Fibroblast of the conjunctiva (primary cell): ENCODE results near the gene POLR2F.
"Not testable (repeated sequence)": the region's sequence is repeated elsewhere in the genome, so short reads cannot be mapped to it uniquely, and the experiment has no call there.

Experiments used
- DNase-seq: peaks from one replicate; pipeline ENCODE4 v3.0.0-alpha.2; 2010; ENCODE audit warnings: low read depth

POLR2F gene

DNA sequence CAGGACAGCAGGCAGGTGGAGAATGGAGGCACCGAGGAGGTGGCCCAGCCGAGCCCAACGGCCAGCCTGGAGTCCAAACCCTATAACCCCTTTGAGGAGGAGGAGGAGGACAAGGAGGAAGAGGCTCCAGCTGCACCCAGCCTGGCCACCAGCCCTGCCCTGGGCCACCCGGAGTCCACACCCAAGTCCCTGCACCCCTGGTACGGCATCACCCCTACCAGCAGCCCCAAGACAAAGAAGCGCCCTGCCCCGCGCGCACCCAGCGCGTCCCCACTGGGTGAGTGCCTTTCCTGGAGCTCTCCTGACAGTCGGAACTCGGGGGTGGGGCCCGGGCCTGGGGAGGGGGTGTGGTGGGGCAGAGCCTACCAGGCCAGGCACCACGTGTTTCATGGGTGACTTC is 27.7 kb upstream of the POLR2F start:
- DNase-seq, result no peak

DNA sequence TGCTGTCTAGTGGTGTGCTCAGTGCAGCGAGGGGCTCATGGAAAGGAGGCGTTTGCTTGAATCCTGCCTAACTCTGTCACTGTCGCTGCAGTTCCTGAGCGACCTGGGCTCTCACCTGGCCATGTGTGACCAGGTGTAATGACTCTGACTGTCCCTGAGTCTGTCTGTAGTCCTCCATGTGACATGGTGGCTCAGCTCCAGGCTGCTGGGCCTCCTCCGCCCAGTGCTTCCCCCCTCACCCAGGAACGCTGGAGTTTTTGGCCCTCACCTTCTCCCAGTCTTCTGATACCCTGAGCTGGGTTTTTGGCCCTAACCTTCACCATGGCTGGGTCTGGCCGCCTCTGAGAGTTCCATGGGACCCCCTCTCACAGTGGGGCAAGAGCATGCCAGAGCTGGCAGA is 27.1 kb upstream of the POLR2F start:
- DNase-seq, result no peak

DNA sequence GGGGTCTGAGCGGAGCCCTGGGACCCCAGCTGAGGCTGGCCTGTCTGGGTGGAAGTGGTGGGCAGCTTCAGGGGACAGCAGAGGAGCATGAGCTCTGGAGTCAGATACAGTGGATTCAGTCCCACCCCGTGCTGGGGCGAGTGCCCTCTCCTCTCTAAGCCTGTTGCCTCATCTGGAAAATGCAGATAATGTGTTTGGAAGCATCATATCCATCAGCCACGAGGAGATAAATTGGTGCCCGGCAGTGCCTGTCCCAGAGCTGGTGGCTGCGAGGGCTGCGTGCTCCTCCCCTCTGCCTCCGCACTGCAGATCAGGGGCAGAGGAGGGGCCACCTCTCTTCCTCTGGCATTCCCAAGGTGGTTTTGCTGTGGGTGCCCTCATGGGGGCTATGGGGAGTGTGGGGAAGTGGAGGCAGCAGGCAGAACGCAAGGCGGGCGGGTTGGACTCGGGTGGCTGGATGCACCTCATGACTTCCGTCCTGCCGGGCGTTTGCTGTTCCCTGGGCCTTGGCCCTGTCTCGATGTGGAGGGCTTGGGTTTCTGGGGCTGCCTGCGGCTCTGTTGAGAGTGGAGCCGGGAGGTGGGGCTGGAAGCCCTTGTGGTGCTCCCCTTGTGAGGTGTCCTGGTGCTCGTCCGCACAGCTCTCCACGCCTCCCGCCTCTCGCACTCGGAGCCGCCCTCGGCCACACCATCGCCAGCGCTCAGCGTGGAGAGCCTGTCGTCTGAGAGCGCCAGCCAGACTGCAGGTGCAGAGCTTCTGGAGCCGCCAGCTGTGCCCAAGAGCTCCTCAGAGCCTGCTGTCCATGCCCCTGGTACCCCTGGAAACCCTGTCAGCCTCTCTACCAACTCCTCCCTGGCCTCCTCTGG is 26.5 kb upstream of the POLR2F start:
- DNase-seq, result no peak

DNA sequence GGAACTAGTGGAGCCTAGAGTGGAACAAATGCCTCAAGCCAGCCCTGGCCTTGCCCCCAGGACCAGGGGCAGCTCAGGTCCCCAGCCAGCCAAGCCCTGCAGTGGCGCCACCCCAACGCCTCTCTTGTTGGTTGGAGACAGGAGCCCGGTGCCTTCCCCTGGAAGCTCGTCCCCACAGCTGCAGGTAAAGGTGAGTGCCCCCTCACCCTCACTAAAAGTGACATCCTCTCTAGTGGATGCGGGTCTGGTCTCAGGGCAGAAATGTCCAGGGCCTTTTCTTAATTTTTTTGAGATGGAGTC is 25.9 kb upstream of the POLR2F start:
- DNase-seq, result no peak

DNA sequence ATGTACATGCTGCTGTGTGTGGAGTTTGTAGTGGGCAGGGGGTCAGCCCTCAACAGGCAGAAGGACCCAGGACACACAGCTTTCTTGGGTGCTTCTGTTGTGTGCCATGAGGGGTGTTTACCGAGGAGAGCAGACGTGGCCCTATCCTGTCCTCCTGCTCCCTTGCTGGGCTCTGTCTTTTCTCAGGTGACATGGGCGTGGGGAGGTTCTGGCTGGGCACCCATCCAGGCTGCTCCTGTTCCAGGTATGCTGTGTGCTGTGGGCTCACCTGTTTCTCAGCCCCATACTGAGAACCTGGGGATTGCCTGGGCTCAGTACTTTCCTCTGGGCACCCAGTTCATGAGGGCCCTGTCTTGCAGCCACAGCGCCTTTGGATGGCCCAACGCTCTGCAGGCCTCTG is 24.1 kb upstream of the POLR2F start:
- DNase-seq, result no peak

DNA sequence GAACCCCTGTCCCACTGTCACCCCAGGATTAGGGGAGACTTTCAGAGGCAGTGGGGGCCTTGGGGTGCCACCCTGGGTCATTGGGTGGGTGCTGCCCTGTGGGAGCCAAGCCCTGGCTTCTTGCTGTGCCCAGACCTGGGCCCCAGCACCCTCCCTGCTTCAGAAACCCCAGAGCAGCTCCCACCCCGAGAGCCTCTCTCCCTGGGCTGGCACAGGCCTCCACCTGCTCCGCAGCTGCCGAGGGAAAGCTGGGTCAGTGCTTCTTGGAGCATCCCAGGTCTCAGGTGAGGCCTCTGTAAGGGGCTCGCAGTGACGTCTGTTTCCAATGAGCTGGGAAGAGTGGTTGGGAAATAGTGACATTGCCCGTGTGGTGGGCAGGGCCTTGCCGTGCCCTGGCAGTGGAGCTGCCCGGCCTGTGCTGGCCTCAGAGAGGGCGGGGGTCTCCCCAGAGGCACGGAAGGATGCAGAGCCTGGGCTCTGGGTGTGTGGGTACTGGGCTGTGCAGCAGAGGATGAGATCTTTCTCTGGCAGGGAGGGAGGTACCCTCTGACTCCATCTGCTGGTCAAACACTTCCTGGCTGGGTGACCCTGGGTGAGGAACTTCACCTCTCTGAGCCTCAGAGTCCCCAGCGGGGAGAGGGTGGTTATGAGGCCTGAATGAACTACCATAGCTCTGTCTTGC is 23.1 kb upstream of the POLR2F start:
- DNase-seq, result peak; percentile 22

DNA sequence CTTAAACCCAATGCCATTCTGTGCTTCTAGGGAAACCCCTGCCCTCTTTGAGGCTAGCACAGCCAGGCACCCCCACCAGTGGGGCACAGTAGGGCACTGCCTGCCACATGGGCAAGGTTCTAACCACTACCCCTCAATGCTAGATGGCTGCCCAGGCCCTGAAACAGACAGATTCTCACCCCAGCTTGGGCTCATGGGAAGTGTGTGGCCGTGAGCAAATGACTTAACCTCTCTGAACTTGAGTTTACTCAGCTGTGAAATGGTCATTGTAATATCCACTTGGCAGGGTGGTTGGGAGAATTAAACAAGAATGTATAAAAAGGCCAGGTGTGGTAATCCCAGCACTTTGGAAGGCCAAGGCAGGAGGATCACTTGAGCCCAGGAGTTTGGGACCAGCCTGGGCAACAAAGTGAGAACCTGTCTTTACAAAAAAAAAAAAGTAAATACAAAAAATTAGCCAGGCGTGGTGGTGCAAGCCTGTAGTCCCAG is 22.5 kb upstream of the POLR2F start:
- DNase-seq, result no peak

DNA sequence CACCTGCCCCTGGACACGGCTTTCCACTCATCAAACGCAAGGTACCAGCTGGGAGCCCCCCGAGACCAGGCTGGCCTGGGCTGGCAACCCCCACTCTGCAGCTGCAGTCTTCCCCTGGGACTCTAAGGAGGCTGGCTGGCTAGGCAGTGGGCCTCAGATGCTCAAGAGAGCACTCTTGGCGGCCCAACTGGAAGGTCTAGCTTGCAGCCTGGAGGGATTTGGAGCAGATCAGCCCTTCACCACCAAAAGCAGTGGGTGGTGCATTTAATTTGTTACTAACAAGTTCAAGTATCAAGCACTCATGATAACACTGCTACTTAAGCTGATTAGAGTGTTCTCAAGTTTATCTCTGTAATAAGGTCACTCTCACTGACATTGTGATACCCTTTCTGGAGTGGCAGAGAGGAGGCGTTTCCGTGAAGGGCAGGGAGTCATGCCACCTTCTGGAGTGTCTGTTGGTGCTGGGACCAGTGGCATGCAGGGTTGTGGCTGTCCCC is 21.6 kb upstream of the POLR2F start:
- no peak for DNase-seq

DNA sequence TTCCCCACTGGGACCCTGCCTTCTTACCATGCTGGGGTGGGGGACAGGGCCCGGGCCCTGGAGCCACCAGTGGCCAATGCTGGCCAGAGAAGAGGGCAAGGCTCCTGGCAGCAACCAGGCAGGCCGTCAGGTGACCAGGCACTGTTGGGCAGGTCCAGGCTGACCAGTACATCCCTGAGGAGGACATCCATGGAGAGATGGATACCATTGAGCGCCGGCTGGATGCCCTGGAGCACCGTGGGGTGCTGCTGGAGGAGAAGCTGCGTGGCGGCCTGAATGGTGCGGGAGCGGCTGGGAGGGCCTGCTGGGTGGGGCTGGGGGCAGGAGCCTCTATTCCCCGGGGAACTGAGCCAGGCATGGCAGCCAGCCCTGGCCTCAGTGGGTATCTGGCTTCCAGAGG is 21.1 kb upstream of the POLR2F start:
- DNase-seq, result no peak

DNA sequence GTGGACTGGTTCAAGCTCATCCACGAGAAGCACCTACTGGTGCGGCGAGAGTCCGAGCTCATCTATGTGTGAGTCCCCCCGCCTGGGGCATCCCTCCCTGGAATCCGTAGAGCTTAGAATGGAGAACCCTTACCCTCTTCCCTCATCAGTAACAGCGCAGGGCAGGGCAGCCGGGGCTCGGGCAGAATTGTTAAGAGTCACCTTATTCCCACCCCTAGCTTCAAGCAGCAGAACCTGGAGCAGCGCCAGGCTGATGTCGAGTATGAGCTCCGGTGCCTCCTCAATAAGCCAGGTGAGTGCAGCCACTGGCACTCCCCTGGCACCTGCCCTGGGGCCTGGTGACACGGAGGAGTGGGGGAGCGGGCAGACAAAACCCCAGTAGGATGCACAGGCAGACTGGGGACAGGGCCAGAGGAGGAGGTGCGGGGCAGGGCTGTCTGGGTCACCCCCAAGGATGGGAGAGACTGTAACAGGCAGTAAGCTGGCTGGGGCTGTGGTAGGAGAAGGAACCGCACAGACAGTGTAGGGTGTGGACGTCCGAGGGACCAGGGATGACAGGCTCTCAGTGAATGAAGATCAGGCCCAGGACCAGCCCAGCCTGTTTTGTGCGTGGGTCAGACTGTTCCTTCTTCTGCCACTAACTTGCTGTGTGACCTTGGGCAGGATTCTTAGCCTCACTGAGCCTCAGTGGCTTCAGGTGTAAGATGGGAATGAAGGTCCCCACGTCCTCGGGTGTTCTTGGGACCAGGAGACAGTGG is 20.5 kb upstream of the POLR2F start:
- DNase-seq, result no peak

DNA sequence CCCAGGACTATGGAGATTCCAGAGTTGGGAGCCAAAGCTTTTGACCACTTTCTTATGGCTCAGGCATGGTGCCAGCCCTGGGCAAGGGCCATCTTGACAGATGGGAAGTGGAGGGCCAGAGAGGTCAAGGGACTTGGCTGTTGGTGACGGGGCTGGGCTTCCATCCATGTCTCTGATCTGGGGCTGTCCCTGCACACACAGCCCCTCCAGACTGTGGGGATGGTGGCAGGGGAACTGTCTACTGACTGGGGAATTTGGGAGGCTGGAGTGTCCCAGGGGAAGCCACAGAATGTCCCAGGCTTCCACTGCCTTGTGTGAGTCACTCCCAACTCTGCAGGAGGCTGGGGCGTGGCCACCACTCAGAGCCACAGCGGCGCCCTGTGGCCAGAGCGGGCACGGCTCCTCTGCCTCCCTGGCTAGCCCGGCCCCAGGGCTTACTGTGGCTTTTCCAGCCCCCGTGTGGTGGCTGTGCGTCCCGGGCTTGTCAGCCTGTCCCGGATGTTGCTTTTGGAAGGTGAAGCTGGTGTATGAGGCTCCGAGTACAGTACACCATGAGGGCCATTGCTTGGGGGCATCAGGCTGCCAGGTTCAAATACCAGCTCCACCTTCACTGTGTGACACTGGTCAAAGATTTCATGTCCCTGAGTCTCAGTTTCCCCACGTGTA is 19.7 kb upstream of the POLR2F start:
- peak; percentile 88 for DNase-seq

DNA sequence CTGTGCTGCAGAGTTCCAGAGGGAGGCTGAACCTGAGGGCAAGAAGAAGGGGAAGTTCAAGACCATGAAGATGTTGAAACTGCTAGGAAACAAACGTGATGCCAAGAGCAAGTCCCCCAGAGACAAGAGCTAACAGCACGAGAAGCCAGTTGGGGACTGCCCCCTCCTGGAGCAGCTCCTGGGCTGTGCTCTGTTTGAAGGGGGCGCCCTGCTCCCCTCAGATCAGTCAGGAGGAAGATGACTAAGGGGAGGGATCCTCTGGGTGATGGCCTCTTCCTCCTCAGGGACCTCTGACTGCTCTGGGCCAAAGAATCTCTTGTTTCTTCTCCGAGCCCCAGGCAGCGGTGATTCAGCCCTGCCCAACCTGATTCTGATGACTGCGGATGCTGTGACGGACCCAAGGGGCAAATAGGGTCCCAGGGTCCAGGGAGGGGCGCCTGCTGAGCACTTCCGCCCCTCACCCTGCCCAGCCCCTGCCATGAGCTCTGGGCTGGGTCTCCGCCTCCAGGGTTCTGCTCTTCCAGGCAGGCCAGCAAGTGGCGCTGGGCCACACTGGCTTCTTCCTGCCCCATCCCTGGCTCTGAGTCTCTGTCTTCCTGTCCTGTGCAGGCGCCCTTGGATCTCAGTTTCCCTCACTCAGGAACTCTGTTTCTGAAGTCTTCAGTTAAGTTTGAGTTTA is 12.7 kb upstream of the POLR2F start:
- DNase-seq, result peak; percentile 47

DNA sequence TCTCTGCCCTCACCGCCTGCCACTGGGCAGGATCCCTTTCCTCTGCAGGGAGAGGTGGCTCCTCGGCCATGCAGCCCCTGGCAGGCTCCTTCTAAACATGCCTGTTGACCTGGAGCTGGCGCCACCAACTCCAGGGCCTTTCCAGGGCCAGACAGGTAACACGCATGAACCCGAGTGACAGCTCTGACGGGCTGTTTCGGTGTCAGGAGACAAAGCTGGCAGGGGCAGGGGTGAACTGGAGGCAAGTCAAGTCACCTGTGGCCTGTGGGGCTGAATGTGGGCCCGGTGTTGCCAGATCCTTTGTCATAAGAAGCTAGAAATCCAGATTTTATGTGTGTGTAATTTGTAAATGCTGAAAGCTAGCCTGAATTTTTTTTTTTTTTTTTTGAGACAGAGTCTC is 11.4 kb upstream of the POLR2F start:
- no peak for DNase-seq

DNA sequence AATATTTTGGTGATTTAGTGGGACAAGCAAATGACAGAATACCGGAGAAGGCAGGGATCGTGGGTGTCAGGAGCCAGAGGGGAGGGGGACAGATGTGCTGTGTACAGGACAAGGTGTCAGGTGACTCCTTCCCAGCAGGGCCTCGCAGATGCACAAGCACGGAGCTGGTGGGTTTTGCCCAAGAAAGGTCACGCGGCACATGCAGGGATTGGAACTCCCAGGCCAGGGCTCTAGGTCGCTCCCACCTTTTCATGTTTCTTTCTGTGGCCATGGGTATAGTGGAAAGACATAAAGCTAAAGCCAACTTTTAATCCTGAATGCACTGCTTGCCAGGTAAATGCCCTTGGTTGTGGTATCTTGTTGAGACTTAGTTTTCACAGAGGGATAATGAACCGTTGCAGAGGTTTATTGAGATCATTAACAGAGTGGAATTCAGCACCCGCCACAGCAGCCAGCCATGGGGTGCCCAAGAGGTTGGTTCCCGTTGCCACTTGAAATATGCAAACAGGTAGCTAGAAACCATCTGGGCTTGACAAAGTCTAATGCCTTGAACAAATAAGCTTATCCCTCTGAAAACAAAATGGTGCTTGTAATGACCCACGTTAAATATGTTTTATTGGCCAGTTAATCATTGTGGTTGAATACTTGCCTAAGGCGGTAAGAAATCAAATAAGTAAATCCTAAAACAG is 10.2 kb upstream of the POLR2F start:
- no peak for DNase-seq

DNA sequence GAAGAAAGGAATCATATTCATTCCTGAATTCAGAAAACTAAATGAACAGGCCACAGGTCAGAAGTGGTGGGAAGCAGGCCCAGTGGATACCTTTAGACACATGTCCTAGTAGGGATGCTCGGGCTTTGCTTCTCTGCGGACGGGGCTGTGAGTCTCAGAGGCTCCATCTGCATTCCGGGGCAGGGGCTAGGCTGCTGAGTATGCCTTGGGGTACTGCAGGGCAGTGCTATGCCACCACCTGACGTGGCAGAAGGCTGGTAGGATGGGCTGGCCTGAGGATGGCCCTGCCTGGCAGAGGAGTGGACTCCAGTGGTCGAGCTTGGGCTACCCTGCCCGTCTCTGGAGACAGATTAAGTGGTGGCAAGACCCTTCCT is 9.7 kb upstream of the POLR2F start:
- no peak for DNase-seq

DNA sequence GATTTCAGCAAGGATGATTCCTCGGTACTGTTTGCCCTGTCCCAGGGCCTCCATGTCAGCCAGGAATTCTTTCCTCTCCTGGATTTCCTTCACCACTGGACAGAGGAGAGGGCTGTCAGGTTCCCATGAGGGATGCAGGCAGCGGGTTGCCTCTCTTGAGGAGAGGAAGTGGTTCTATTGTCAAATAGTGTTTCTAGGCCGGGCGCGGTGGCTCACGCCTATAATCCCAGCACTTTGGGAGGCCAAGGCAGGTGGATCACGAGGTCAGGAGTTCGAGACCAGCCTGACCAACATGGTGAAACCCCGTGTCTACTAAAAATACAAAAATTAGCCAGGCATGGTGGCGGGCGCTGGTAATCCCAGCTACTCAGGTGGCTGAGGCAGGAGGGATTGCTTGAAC is 9.1 kb upstream of the POLR2F start:
- DNase-seq, result not testable (repeated sequence)

DNA sequence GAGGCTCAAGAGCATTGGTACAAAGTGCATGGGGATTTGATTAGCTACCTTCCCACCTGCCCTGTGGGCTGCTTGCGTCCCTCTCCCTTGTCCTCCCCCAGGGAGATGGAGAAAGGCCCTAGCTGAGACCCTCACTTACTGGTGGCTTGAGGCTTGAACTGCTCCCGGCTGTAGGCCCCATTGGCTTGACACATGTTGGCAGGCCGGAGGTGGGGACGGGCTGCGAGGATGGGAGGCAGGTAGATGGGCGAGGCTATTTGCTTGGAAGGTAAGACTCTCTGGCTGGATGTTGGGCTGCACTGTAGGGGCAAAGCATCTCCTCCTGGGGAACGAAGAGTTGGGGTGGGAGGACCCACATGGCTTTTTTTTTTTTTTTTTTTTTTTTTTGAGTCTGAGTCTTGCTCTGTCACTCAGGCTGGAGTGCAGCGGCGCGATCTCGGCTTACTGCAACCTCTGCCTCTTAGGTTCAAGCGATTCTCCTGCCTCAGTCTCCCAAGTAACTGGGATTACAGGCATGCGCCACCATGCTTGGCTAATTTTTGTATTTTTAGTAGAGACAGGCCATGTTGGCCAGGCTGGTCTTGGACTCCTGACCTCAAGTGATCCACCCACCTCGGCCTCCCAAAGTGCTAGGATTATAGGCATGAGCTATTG is 6.2 kb upstream of the POLR2F start:
- DNase-seq, result not testable (repeated sequence)

DNA sequence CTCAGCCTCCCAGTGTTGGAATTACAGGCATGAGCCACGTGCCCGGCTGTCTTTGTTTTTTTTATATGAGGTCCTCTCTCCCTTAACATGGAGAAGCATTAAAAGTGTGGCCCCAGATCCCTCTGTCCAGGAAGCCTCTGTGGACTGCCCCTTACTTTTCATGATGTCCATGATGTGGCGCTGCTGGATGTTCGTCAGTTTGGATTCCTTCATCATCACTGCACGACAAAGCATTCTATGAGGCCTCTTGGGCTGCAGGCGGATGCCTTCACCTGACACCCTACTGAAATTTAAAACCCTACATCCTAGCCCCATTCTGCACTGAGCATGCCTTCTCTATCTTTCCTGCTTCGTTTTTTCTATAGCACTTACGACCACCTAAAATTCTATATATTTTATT is 2.2 kb upstream of the POLR2F start:
- DNase-seq, result no peak

DNA sequence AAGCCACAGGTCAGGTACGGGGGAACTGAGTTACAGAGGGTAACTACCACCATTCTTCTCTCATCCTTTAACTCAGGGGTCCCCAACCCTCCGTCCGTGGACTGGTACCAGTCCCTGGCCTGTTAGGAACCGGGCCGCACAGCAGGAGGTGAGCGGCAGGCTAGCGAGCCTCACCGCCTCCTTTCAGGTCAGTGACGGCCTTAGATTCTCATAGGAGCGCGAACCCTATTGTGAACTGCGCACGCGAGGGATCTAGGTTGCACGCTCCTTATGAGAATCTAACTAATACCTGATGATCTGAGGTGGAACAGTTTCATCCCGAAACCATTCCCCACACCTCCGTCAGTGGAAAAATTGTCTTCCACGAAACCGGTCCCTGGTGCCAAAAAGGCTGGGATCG is 870 bp upstream of the POLR2F start:
- DNase-seq, result not testable (repeated sequence)

DNA sequence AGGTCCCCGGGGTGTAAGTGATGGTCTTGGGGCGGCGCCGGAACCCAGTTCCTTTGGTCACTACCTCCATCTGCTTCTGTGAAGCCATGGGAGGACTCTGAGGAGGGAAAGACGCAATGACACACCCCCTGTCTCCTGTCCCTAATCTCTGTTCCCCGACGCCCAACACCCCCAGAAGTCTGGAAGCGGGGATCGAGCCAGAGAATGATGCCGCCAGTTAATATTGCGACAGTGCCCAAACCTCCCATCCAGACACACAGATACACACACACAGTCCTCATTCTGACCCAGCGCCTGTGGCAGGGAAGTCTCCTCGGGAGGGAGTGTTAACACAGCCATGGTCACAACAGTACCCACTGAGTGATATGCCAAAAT is 450 bp upstream of the POLR2F start:
- DNase-seq, result no peak

DNA sequence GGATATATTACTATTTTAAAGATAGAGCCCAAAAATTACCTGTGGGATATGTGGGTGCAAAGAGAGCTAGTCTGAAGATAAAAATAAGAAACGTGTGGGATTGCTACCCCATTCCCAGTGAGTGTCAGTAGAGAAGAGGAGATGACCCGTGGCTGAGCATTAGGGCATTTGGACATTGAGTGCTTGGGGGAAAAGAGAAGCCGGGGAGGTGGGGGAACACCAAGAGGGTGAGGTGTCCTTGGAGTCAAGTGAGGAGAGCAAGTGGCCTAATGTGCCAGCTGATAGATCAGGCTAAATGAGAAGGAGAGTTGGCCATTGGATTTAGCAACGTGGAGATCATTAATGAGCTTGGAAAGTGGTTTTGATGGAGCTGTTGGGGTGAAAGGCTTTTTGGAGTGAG is 1.2 kb downstream of the POLR2F start:
- no peak for DNase-seq
